K562 (cell line): ENCODE results near the gene HDAC1. TPM values are rescaled to one million over a fixed set of nuclear protein-coding genes. Genes with fewer than 3 reads are reported as not detected.

Experiments
- ATAC-seq: fragments of 200-7000 bp; cut with Tn5 transposase; 3 replicates; pipeline ENCODE4 v1.9.1; 2020; ENCODE audit warnings: moderate library complexity
- BruUV-seq: library from RNA; stranded (reverse); fragments of 400-500 nt; replicated peaks from 2 replicates; lab custom pipeline; 2021; lab: Mats Ljungman, UMichigan
- CTCF ChIA-PET: fragments of 300-600 bp; formaldehyde crosslinking; extraction: SDS; loops from one replicate; lab custom pipeline; 2021; ENCODE audit warnings: low intra/inter-chr PET ratio; lab: Yijun Ruan, JAX
- POLR2A ChIA-PET: fragments of 300-600, 350-650 bp; sonication (Branson Sonifier 250); formaldehyde crosslinking; extraction: SDS; loops from one replicate; lab custom pipeline; 2021; ENCODE audit warnings: antibody characterized with exemption, inconsistent platforms; lab: Yijun Ruan, JAX
- DNase-seq, 4 experiments: peaks; one replicate each; pipeline versions ENCODE4 v3.0.0 to v3.0.0-alpha.2; 2011 to 2018; ENCODE audit warnings: low spot score in 3 of 4, mixed read lengths in 3 of 4; ENCODE audit errors: extremely low read depth in 1 of 4
- FAIRE-seq: peaks from 2 replicates; lab custom pipeline; 2011; peaks lifted over from hg19 to GRCh38; lab: Jason Lieb, UNC
- H2AFZ ChIP-seq: 2 replicates; pipeline ENCODE4 v1.6.0; 2011; ENCODE audit warnings: low read depth, low read length, control low read depth, inconsistent platforms
- H3K27ac ChIP-seq: fragments of 200-600 bp; 3 replicates; pipeline ENCODE4 v1.8.0; 2011; ENCODE audit warnings: low read depth, mild to moderate bottlenecking, control low read depth, inconsistent platforms, low read length, moderate library complexity, mixed read lengths; ENCODE audit errors: extremely low read depth
- H3K27me3 ChIP-seq, 2 experiments: fragments of 300-600 bp in 1 of 2; 2 replicates in 1 of 2; 3 replicates in 1 of 2; pipeline versions ENCODE4 v1.6.0 to v1.8.0; 2011; ENCODE audit warnings: inconsistent platforms in 2 of 2, low read length in 2 of 2, mild to moderate bottlenecking in 1 of 2, mixed read lengths in 1 of 2, moderate library complexity in 1 of 2; ENCODE audit not compliant: control insufficient read depth in 2 of 2, insufficient read depth in 2 of 2
- H3K36me3 ChIP-seq: fragments of 300-600 bp; 3 replicates; pipeline ENCODE4 v1.8.0; 2011; ENCODE audit warnings: mild to moderate bottlenecking, low read length, inconsistent platforms; ENCODE audit not compliant: control insufficient read depth, insufficient read depth
- H3K4me1 ChIP-seq, 2 experiments: fragments of 200-600 bp in 1 of 2; replicated peaks in 1 of 2; 2 replicates in 1 of 2; 3 replicates in 1 of 2; pipeline versions ENCODE4 v1.5.1 to v1.8.0; 2011; ENCODE audit warnings: inconsistent platforms in 2 of 2, low read length in 2 of 2, mild to moderate bottlenecking in 1 of 2, mixed read lengths in 1 of 2, moderate library complexity in 1 of 2; ENCODE audit not compliant: control insufficient read depth in 2 of 2, insufficient read depth in 2 of 2
- H3K4me2 ChIP-seq: 2 replicates; pipeline ENCODE4 v1.6.1; 2011; ENCODE audit warnings: low read length, control low read depth, inconsistent platforms, mixed read lengths; ENCODE audit not compliant: insufficient read depth
- H3K4me3 ChIP-seq: fragments of 200-600 bp; sonication (generic), shearing (Covaris generic); 2 replicates; pipeline ENCODE4 v1.5.1; 2016; ENCODE audit warnings: control low read depth, inconsistent platforms
- H3K79me2 ChIP-seq: fragments of 200-600 bp; 3 replicates; pipeline ENCODE4 v1.8.0; 2011; ENCODE audit warnings: low read length, inconsistent platforms; ENCODE audit not compliant: control insufficient read depth, insufficient read depth
- H3K9ac ChIP-seq, 2 experiments: 2 replicates each; pipeline versions ENCODE4 v1.6.0 to v1.6.1; 2011; ENCODE audit warnings: low read depth in 2 of 2, low read length in 2 of 2, control low read depth in 1 of 2, inconsistent platforms in 1 of 2, mild to moderate bottlenecking in 1 of 2, mixed read lengths in 1 of 2; ENCODE audit not compliant: insufficient read depth in 1 of 2
- H3K9me1 ChIP-seq: one replicate; pipeline ENCODE4 v1.6.0; 2011; ENCODE audit warnings: inconsistent platforms, mild to moderate bottlenecking, low read length, moderate library complexity; ENCODE audit not compliant: control insufficient read depth, insufficient read depth
- H3K9me3 ChIP-seq: replicated peaks from 2 replicates; pipeline ENCODE4 v1.5.1; 2011; ENCODE audit warnings: low read depth, low read length, inconsistent platforms; ENCODE audit not compliant: control insufficient read depth, insufficient read depth
- H4K20me1 ChIP-seq: replicated peaks from 2 replicates; pipeline ENCODE4 v1.6.1; 2011; ENCODE audit warnings: low read length, inconsistent platforms, mixed read lengths; ENCODE audit not compliant: control insufficient read depth, insufficient read depth
- ASH1L ChIP-seq: fragments of 450-650 bp; IDR thresholded peaks from 2 replicates; pipeline ENCODE4 v1.6.1; 2018; ENCODE audit warnings: borderline replicate concordance, mild to moderate bottlenecking, low read depth; ENCODE audit not compliant: partially characterized antibody
- ATF1 ChIP-seq, 2 experiments: fragments of 450-650 bp in 1 of 2; IDR thresholded peaks; 2 replicates each; pipeline ENCODE4 v1.6.1; 2016; ENCODE audit warnings: missing compliant biosample characterization in 1 of 2, missing genetic modification characterization in 1 of 2
- ERF ChIP-seq: fragments of 450-650 bp; formaldehyde crosslinking; IDR thresholded peaks from 2 replicates; pipeline ENCODE4 v1.4.0; 2020; ENCODE audit warnings: mild to moderate bottlenecking, mixed read lengths
- ETV5 ChIP-seq: sonication (generic); formaldehyde crosslinking; IDR thresholded peaks from 2 replicates; pipeline ENCODE4 v1.4.0; 2020; ENCODE audit warnings: low read depth, mild to moderate bottlenecking, missing genetic modification reagents
- FOSL1 ChIP-seq: fragments of 200-800 bp; sonication (Bioruptor generic); conservative IDR thresholded peaks from 2 replicates; pipeline ENCODE4 v1.6.1; 2016; ENCODE audit warnings: missing genetic modification characterization, missing compliant biosample characterization
- MEF2D ChIP-seq: conservative IDR thresholded peaks from 2 replicates; pipeline ENCODE4 v1.6.1; 2016; ENCODE audit warnings: low read depth, missing genetic modification characterization, missing compliant biosample characterization
- POLR2G ChIP-seq: fragments of 200-400 bp; formaldehyde crosslinking; IDR thresholded peaks from 2 replicates; pipeline ENCODE4 v1.6.1; 2017; ENCODE audit warnings: low read depth, mild to moderate bottlenecking, antibody characterized with exemption, low read length, moderate library complexity
- RBFOX2 ChIP-seq: fragments of 200-400 bp; formaldehyde crosslinking; IDR thresholded peaks from 2 replicates; pipeline ENCODE4 v1.6.1; 2017; ENCODE audit warnings: low read depth, mild to moderate bottlenecking, low read length, moderate library complexity
- RBM22 ChIP-seq: fragments of 200-400 bp; formaldehyde crosslinking; IDR thresholded peaks from 2 replicates; pipeline ENCODE4 v1.6.1; 2018; ENCODE audit warnings: low read length, low read depth; ENCODE audit not compliant: poor library complexity, severe bottlenecking
- ZNF785 ChIP-seq: fragments of 250-450 bp; sonication (Bioruptor Pico); IDR thresholded peaks from 2 replicates; pipeline ENCODE4 v1.4.0; 2020; ENCODE audit warnings: mild to moderate bottlenecking
- WGBS: fragments of 100-300 bp; shearing (Covaris generic); methylation state at CpG from one replicate; pipeline ENCODE4 v1.1.6; 2016; ENCODE audit warnings: low coverage, mixed read lengths; ENCODE audit not compliant: insufficient coverage; ENCODE audit errors: missing lambda C conversion rate; 5-methylcytosine and 5-hydroxymethylcytosine counted together
- in situ Hi-C: fragments of 300-500 bp; cut with MboI; formaldehyde crosslinking; loops from 4 replicates; pipeline ENCODE4 v1.15.0; 2018; ENCODE audit warnings: inconsistent platforms, mixed read lengths
- intact Hi-C: fragments of 100-400 bp; cut with micrococcal nuclease; formaldehyde crosslinking; loops from 2 replicates; pipeline ENCODE4 v1.14.2; 2022
- polyA plus RNA-seq, 8 experiments: library from polyadenylated mRNA; depleted of rRNA in 4 of 8; stranded (reverse) in 5 of 8; unstranded in 3 of 8; fragments of >200 nt; fragmentation: Nextera tagmentation in 2 of 8; fragmentation: Illumina TruSeq in 1 of 8; extraction: Ambion mirVana in 2 of 8; extraction: Trizol in 1 of 8; gene quantifications; 2 replicates each; pipeline versions ENCODE4 v1.2.1 to v1.2.3, GENCODE V29; 2011 to 2014; ENCODE audit warnings: inconsistent platforms in 1 of 8, missing spikeins in 1 of 8
- total RNA-seq, 7 experiments: library from RNA; depleted of rRNA in 6 of 7; stranded (reverse); fragments of >200 nt in 6 of 7; fragmentation: Illumina TruSeq in 2 of 7; extraction: Trizol in 2 of 7; gene quantifications; 2 replicates each; pipeline versions ENCODE4 v1.2.1 to v1.2.3, GENCODE V29; 2011 to 2021; ENCODE audit warnings: low replicate concordance in 1 of 7
- TF ChIP-seq, protein P1 (sequence below), 2 experiments: fragments of 250-450 bp in 1 of 2; fragments of 450-650 bp in 1 of 2; sonication (Bioruptor Pico) in 1 of 2; IDR thresholded peaks; 2 replicates each; pipeline versions ENCODE4 v1.6.1 to v1.8.0; 2016 to 2021; ENCODE audit warnings: mild to moderate bottlenecking in 2 of 2, moderate library complexity in 2 of 2, missing compliant biosample characterization in 1 of 2, missing genetic modification characterization in 1 of 2
- TF ChIP-seq, protein P2 (sequence below): fragments of 450-650 bp; formaldehyde crosslinking; IDR thresholded peaks from 2 replicates; pipeline ENCODE4 v1.4.0; 2022; ENCODE audit warnings: mild to moderate bottlenecking, moderate library complexity
- TF ChIP-seq, protein P3 (sequence below): fragments of 450-650 bp; formaldehyde crosslinking; conservative IDR thresholded peaks from 2 replicates; pipeline ENCODE4 v1.4.0; 2022; ENCODE audit warnings: mild to moderate bottlenecking, missing genetic modification characterization
- TF ChIP-seq, protein P4 (sequence below): sonication (generic); formaldehyde crosslinking; IDR thresholded peaks from 2 replicates; pipeline ENCODE4 v1.8.0; 2023; ENCODE audit warnings: mild to moderate bottlenecking, missing genetic modification reagents

Gene HDAC1
- total and polyA plus RNA-seq, 9 of the 15 experiments (the other 6 are each of a cell fraction or from before 2014, with no cell fraction given): 169 to 384 (median 193) TPM

DNA sequence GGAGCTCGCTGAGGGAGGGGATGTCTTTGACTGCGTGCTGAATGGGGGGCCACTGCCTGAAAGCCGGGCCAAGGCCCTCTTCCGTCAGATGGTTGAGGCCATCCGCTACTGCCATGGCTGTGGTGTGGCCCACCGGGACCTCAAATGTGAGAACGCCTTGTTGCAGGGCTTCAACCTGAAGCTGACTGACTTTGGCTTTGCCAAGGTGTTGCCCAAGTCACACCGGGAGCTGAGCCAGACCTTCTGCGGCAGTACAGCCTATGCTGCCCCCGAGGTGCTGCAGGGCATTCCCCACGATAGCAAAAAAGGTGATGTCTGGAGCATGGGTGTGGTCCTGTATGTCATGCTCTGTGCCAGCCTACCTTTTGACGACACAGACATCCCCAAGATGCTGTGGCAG is 71.8 kb downstream of the HDAC1 start:
- POLR2A ChIA-PET: interaction anchor here (1.0 to 3.2 kb wide), 7 partner anchors 9 to 31 kb away, joined by 3 to 16 read pairs (median 8); partner anchors contain the start of genes BSDC1 and MARCKSL1
- ATAC-seq: no peak
- BruUV-seq: no TSS peak
- in situ Hi-C loops (no loop called here), intact Hi-C loops (no loop called here)
- Histone ChIP-seq H3K4me1 (peaks cover 0 to 4% of the 10 kb centered on the region in 2 experiments; a peak in 1 of 5 replicates), H3K9ac (no peak overlapping the region), H3K9me3 (no peaks in the 10 kb centered on the region), H3K36me3 (peaks cover 72% of the 10 kb centered on the region), H3K4me2 (no peak overlapping the region), H3K79me2 (no peaks in the 10 kb centered on the region), H2AFZ (no peak overlapping the region), H4K20me1 (no peaks in the 10 kb centered on the region), H3K4me3 (no peak overlapping the region), H3K9me1 (no peaks in the 10 kb centered on the region), H3K27me3 (no peaks in the 10 kb centered on the region), H3K27ac (no peak overlapping the region)
- CTCF ChIA-PET: no interaction called here
- no peak for DNase-seq
- 94% methylated on average over 12 of the region's 12 CpGs for WGBS
- FAIRE-seq: no peak
- TF ChIP-seq MEF2D (tag) (no peak), RBM22 (peak; percentile 68), RBFOX2 (peak; percentile 42), ETV5 (no peak), ATF1 (CRISPR knock-in tag; IDR thresholded peaks at IDR 0.05) (no peak), ATF1 (tag; IDR thresholded peaks at IDR 0.05) (no peak), ASH1L (no peak), FOSL1 (tag) (no peak), ZNF785 (CRISPR knock-in tag) (no peak), ERF (CRISPR knock-in tag) (no peak), POLR2G (peak; percentile 72)
- TF ChIP-seq, protein P1, sequence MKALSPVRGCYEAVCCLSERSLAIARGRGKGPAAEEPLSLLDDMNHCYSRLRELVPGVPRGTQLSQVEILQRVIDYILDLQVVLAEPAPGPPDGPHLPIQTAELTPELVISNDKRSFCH (CRISPR knock-in tag; IDR thresholded peaks at IDR 0.05): no peak
- TF ChIP-seq, protein P1 (tag; IDR thresholded peaks at IDR 0.05): no peak
- TF ChIP-seq, protein P2, sequence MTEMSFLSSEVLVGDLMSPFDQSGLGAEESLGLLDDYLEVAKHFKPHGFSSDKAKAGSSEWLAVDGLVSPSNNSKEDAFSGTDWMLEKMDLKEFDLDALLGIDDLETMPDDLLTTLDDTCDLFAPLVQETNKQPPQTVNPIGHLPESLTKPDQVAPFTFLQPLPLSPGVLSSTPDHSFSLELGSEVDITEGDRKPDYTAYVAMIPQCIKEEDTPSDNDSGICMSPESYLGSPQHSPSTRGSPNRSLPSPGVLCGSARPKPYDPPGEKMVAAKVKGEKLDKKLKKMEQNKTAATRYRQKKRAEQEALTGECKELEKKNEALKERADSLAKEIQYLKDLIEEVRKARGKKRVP (CRISPR knock-in tag): no peak
- TF ChIP-seq, protein P3, sequence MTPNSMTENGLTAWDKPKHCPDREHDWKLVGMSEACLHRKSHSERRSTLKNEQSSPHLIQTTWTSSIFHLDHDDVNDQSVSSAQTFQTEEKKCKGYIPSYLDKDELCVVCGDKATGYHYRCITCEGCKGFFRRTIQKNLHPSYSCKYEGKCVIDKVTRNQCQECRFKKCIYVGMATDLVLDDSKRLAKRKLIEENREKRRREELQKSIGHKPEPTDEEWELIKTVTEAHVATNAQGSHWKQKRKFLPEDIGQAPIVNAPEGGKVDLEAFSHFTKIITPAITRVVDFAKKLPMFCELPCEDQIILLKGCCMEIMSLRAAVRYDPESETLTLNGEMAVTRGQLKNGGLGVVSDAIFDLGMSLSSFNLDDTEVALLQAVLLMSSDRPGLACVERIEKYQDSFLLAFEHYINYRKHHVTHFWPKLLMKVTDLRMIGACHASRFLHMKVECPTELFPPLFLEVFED (CRISPR knock-in tag): no peak
- TF ChIP-seq, protein P4, sequence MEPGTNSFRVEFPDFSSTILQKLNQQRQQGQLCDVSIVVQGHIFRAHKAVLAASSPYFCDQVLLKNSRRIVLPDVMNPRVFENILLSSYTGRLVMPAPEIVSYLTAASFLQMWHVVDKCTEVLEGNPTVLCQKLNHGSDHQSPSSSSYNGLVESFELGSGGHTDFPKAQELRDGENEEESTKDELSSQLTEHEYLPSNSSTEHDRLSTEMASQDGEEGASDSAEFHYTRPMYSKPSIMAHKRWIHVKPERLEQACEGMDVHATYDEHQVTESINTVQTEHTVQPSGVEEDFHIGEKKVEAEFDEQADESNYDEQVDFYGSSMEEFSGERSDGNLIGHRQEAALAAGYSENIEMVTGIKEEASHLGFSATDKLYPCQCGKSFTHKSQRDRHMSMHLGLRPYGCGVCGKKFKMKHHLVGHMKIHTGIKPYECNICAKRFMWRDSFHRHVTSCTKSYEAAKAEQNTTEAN: no peak
